GM19372 (cell line): Measurements from ENCODE around the gene PALMD.

Source experiments
- ATAC-seq: cut with Tn5 transposase; IDR thresholded peaks from one replicate; pipeline ENCODE4 v1.9.1; 2021; ENCODE audit warnings: mild to moderate bottlenecking, low read depth, moderate library complexity; ENCODE audit not compliant: unreplicated experiment

PALMD gene

GRCh38 chr1:99629164-99629563, 16.7 kb upstream of the PALMD start:
- ATAC-seq = no peak

GRCh38 chr1:99634971-99635624, 10.8 kb upstream of the PALMD start:
- no peak for ATAC-seq

- ATAC-seq = no peak
Measured at GRCh38 chr1:99635664-99636063, 10.2 kb upstream of the PALMD start.

GRCh38 chr1:99636647-99637175, 9.2 kb upstream of the PALMD start:
- ATAC-seq = no peak

GRCh38 chr1:99638853-99639252, 7.1 kb upstream of the PALMD start:
- ATAC-seq = no peak

- no peak for ATAC-seq
Measured at GRCh38 chr1:99639408-99639807, 6.5 kb upstream of the PALMD start.

GRCh38 chr1:99639945-99640344, 6.0 kb upstream of the PALMD start:
- no peak for ATAC-seq

GRCh38 chr1:99640672-99641071, 5.2 kb upstream of the PALMD start:
- ATAC-seq = no peak

- ATAC-seq = no peak
Measured at GRCh38 chr1:99641558-99641957, 4.4 kb upstream of the PALMD start.

- no peak for ATAC-seq
Measured at GRCh38 chr1:99642053-99642452, 3.9 kb upstream of the PALMD start.

GRCh38 chr1:99643021-99643779, 2.7 kb upstream of the PALMD start:
- no peak for ATAC-seq

- no peak for ATAC-seq
Measured at GRCh38 chr1:99644279-99645004, 1.5 kb upstream of the PALMD start.

GRCh38 chr1:99645203-99645602, 710 bp upstream of the PALMD start:
- no peak for ATAC-seq

- ATAC-seq = no peak
Measured at GRCh38 chr1:99646868-99647267, 955 bp downstream of the PALMD start.

- ATAC-seq = no peak
Measured at GRCh38 chr1:99647490-99647889, 1.6 kb downstream of the PALMD start.

GRCh38 chr1:99648107-99648506, 2.2 kb downstream of the PALMD start:
- ATAC-seq = no peak

- ATAC-seq = no peak
Measured at GRCh38 chr1:99650030-99650429, 4.1 kb downstream of the PALMD start.

GRCh38 chr1:99650773-99651437, 5.0 kb downstream of the PALMD start:
- ATAC-seq = no peak

GRCh38 chr1:99652881-99653281, 7.0 kb downstream of the PALMD start:
- no peak for ATAC-seq

- no peak for ATAC-seq
Measured at GRCh38 chr1:99655376-99655775, 9.5 kb downstream of the PALMD start.

- ATAC-seq = no peak
Measured at GRCh38 chr1:99656701-99657100, 10.8 kb downstream of the PALMD start.
